Activated CD8-positive, alpha-beta memory T cell treated with anti-CD3 and anti-CD28 coated beads for 24 hours (primary cell): Measurements from ENCODE around the gene TRIM2.

Experiments used
- DNase-seq: peaks from one replicate; pipeline ENCODE4 v3.0.0-alpha.2; 2020

Gene TRIM2

DNA sequence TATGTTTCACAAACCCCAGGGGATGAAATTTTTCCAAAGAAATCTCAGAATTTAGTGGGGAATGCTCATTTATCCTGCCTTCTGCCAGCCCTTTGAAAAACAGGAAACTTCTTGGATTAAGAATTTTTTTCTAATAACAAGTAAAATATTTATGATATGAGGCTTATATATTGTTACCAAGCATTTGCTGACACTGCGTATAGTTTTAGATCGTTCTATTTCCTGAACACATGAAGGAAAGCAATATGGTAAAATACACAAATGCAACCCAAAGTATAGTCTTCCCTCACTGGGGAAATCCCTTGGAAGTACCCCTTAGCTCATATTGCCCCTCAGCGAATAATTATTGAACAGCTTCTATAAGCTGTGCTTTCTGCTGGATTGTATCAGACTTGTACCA, 85.9 kb downstream of the TRIM2 start:
- no peak for DNase-seq

DNA sequence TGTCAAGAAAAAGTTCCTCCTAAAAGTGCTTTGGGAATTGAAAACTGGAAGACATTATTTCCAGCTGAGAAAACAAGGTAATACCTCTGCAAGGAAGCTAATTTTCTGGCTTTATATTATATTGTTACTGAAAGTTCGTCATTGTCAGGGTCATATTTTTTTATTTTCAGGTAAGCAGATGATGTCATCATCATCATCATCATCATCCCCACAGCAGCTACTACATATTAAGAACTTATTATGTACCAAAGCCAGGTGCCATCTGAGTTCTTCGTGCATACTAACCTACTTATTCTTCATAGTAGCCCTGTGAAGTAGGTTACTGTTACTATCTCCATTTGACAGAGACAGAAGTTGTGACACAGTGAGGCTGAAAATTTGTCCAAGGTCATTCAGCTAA, 87.3 kb downstream of the TRIM2 start:
- DNase-seq, result no peak

DNA sequence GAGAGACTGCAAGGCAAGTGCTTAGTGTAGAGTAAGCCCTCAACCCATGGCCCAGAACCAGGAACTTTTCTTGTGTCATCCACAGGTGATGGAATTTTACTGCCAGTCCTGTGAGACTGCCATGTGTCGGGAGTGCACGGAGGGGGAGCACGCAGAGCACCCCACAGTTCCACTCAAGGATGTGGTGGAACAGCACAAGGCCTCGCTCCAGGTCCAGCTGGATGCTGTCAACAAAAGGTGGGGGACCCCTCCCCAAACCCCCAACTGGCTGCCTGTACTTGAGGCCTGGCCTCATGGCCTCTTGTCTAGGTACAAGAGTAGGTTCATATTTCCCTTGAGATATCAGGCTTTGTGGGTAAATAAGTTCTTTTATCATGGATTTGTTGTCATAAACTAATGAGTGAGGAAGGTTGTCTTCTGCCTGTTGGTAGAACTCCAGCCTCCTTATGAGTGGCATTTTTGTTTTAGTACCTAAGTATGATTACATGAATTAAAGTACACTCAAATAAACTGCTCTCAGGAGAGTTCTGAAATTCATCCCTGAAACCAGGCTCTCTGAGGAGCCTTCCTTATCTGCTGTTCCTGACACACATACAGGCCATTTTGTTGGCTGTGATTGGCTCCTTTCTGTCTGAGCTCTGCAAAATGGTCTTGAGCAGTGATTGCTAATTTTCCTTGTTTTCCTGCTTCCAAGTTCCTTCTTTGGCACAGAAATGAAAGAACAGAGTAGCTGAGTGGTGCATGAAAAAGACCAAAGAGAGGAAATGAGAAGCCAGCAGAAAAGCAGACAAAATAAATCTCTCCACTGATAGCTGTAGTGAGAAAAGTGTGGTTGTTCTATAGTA, 88.9 kb downstream of the TRIM2 start:
- no peak for DNase-seq

DNA sequence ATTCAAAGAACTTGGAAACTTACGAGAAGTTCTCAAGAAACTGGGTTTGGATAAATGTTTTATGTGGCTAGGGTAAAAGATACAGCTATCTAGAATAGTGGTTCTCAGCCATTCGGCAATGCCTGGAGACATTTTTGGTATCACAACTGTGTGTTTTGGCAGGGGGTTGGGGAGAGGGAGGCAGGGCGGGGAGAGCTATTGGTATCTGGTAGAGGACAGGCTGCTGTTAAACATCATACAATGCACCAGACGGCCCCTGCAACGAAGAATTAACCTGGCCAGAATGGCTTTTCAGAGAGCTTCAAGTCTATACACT, 89.5 kb downstream of the TRIM2 start:
- no peak for DNase-seq

DNA sequence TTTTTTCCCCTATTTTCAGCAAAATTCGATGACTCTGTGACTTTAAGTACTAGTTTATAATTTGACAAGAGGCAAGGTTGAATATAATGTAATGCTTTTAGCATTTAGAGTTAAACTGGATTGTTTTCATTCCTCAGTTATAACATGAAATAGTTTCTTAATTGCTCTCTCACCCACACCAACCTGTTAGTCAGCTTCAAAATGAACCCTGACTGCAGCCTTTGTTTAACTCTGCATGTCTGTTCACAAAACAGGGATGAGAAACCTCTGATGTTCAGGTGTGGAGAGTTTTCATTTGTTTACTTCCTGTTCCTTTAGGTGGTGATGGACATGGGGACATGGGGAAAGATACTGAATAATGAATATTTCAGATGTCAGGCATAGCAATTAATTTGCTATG, 90.4 kb downstream of the TRIM2 start:
- no peak for DNase-seq

DNA sequence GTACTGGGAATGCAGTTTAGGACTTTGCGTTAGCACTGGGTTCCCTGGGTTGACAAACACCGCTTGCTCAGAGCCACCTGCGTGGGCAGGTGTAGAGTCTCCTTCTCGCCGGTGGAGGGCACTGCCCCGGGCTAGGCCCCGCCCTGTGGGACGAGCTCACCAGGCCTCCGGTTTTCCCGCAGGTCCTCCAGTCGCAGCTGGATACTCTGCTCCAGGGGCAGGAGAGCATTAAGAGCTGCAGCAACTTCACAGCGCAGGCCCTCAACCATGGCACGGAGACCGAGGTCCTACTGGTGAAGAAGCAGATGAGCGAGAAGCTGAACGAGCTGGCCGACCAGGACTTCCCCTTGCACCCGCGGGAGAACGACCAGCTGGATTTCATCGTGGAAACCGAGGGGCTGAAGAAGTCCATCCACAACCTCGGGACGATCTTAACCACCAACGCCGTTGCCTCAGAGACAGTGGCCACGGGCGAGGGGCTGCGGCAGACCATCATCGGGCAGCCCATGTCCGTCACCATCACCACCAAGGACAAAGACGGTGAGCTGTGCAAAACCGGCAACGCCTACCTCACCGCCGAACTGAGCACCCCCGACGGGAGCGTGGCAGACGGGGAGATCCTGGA, 91.0 kb downstream of the TRIM2 start:
- no peak for DNase-seq

DNA sequence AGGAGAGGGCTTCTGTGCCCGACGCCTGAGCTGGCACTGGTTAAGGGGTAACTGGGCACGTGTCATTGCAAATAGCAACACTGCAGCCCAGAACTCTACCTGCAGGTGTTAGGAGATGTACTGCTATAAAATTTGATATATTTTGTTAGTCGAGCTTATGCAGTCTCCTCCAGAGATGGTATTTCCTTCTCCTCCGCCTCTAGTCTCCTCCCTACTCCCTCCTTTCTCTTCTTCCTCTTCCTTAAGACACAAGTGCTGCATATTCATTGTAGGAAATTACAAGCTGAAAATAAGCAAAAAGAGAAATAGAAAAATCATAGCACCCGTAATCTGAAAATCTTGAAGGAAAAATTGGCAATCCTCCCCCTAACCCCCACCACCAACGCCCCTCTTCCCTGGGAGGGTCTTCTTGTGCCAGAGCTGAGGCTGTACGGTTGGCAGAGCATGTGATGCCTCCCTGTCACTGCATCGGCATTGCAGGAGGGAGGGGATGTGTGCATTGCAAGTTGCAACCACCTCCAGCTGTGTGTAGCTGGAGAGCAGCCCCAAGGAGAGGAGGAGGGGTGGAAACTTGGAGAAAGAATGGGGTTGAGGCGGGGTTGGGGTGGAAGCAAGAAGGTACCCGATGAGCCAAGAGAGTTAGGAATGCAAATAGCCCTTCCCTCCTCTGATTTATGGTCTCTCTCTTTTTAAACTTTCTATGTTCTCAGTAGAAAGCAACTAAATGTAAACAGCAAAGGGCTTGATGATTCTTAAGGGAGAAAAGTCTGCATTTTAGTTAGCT, 92.0 kb downstream of the TRIM2 start:
- DNase-seq, result no peak

DNA sequence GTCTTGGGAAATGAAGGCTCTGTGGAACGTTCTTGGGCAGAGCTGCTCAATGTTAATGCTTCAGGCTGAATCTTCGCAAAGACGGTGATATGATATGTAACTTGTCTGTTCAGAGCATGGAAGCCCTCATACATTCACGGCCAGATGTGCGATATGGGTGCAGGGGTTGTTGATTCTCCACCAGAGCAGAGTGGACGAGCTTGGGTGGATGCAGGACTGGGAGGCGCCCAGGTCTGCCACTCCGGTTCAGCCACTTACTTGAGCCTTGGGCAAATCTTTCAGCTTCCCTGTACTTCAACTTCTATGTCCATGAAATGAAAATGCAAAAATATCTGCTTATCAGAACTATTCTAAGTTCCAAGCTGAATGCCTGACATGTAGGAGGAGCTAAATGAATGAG, 92.9 kb downstream of the TRIM2 start:
- DNase-seq, result no peak

DNA sequence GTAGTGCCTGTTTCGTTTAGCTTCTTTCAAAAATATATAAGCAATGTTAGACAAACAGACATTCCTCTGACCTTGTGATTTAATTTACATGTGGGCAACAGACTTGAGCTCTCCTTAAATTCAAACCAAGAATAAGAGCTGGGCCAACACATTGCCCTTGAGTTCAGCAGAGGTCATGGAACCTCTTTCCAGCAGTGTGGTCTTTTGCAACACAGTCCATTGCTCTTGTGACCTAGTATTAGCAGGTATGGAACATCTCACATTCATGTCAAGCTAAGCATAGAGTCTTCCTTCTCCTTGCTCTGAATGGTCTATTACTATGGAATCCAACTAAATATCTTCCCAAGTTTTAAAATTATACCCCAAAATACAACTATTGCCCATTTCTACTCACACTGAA, 106.5 kb downstream of the TRIM2 start:
- DNase-seq, result no peak

DNA sequence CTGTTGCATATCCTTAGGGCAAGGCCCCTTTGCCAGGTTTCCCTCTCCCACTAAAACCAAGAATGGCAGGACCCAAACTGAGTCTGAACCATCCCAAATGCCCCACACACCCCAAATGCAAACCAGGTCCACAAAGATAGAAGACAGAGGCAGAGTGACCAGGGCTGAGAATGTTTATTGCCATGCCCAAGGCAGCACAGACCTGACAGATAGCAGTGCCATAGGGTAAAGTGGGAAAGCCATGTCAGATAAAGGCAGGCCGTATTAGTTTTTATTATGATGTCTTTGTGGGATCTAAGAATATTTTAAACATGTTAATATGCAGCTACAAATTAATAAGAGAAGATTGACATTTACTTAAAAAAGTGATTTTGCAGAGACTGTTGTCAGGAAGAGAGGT, 110.7 kb downstream of the TRIM2 start:
- DNase-seq, result no peak

DNA sequence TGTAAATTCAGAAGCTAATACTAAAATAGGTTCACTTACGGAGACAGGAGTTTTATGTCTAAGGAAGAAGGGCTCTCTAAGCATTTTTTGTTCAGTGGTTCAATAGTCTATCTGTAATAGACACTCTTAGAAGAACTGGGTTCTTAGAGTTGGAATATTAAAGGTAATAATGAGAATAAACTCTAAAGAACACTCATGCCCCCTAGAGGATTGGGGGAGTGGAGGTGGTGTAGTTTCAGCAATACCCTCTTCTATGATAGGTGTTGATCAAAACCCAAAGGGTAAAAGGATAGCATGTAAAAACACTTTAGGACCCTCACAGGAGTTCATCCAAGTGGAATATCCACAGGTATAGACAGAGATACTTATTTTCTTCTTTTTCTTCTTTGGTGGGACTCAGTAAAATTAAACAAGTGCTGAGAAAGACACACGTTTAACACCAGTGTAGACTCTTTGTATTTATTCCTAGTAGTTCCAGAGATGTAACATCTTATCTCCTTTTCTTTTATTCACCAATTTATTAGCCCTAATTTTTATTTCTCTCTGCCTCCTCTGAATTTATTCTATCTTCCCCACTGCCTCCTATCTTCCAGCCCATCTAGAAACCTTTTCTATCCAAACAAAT, 114.6 kb downstream of the TRIM2 start:
- DNase-seq, result no peak

DNA sequence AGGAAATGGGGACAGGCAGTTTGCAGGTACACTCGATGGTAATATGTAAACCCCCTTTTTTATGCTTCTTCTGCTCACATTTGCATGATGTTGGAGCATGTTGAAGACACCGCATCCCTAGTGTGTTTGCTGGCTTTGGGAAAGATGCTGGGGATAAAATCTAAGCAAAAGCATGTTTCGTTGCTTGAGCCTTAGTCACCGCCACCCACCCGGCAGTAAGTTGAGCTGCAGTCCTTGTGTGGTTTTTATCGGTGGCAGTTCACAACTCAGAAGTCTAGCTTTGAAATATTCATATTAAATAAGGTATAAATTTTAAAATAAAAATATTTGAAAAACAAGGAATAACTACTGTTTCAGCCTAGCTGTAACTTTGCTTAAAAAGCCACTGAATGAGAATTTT, 118.5 kb downstream of the TRIM2 start:
- no peak for DNase-seq

DNA sequence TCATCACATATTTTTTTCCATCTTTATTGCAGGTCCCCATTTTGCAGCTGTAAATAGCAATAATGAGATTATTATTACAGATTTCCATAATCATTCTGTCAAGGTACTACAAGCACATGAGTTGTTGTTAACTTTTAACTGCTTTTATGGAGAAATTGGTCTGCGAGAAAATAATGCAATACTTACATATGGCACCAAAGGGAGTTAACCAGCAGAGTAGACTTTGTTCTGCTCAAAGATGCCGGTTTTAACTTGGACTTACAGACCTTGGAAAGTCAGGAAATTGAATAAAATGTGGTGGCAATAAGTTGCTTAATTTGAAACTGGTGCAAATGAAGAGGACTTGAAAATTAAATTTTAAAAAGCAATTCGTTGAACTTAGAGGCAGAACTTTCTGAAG, 119.8 kb downstream of the TRIM2 start:
- DNase-seq, result no peak

DNA sequence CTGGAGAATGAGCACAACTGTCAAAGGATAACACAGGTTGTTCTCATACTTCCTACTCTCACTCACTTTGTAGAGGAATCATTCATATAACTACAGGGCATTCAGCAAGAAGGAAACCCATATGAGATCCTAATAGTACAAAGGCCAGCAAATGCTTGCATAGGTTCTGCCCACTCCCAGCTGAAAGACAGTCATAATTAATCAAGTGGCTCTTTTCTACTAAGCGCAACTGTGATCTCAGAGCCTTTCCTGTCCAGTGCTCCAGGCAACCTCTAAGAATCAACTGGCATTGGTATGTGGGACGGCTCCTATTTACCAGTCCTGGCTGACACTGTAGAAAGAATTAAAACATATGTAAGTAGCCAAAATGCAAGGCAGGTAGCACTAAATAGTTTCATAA, 121.3 kb downstream of the TRIM2 start:
- DNase-seq, result no peak

DNA sequence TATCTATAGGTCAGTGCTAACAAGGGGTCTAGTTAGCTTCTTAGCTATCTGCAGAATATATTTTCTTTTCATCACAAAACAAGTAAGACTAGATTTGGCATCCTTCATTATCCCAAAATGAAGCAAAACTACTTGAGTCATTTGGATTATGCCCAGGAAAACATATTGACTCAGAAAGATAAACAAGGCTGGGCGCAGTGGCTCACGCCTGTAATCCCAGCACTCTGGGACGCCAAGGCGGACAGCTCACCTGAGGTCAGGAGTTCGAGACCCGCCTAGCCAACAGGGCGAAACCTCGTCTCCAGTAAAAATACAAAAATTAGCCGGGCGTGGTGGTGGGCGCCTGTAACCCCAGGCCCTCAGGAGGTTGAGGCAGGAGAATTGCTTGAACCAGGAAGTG, 122.3 kb downstream of the TRIM2 start:
- DNase-seq, result no peak

DNA sequence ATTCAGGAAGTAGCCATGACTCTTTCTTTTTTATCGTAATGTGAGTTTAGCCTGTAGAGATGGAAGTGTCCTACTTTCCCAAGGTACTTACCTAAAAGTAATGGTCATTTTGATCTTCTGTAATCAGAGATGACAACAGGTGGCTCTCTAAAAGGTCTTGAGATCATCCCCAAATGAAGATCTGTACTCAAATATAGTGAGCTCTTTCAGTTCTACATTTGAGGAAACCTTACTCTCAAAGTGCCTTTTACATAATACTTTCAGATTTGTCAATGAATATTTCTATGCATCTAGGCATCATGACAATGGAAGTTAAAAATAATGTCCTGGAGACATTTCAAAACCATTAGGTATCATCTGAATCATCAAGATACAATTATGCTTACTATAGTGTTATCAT, 123.0 kb downstream of the TRIM2 start:
- no peak for DNase-seq

DNA sequence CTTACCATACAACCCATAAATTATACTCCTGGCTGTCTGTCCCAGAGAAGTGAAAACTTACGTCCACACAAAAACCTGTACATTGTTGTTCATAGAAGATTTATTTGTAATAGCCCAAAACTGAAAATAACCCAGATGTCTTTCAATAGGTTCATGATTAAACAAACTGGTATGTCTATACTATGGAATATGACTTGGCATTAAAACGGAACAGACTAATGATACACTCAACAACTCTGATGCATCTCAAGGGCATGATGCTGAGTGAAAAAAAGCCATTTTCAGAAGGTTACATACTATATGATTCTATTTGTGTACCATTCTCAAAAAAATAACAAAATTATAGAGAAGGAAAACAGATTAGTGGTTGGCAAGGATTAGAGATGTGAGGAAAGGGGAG, 128.7 kb downstream of the TRIM2 start:
- DNase-seq, result no peak

DNA sequence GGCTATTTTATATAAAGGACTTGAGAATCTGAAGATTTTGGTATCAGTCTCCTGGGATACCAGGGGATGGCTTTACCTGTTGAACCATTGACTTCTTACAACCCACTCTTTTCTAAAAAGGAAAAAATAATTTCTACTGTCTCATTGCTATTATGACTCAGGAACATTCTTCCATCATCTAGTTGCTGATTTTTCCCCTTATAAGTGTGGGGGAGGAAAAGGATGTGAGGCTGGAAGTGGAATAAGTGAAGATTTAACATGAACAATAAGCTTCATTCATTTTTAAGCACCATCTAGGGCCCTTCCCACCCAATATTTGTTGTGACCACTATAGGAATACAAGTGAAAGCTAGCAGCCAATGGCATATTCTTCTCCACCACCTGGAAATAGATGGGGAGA, 129.6 kb downstream of the TRIM2 start:
- DNase-seq, result no peak

DNA sequence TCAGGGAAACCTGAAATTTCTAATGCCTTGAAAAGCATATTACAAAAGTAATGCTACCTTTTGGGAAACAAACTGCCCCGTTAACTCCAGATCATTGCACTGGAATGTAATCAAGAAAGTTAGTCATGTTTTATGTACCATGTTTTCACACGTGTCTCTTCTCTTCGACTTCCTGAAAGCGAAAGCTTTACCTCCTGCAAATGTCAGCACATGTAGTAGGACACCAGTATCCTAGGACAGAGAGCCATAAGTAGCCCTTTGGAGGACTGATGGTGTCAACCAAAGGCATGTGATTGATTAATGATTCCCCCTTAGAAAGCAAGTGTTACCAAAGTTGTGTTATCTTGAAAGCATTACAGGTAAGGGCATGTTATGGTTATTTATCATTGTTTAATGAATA, 131.4 kb downstream of the TRIM2 start:
- no peak for DNase-seq

DNA sequence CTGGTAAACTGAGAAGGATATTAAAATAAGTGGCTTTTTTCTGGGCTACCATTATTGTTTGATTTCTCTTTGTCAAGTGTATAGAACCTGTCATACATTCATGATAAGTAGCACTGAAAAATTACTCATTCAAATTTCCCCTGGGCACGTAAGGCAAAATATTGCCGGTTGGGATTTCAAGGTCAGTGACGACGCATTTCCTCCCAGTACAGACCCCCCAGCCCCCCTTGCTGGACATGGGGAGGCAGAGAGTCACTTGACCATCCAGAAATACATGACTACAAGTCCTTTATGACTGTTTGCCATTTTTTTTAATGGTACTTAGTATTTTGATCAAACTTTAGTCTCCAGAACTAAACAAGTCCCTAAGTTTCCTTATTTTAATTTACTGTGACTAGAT, 133.4 kb downstream of the TRIM2 start:
- no peak for DNase-seq

DNA sequence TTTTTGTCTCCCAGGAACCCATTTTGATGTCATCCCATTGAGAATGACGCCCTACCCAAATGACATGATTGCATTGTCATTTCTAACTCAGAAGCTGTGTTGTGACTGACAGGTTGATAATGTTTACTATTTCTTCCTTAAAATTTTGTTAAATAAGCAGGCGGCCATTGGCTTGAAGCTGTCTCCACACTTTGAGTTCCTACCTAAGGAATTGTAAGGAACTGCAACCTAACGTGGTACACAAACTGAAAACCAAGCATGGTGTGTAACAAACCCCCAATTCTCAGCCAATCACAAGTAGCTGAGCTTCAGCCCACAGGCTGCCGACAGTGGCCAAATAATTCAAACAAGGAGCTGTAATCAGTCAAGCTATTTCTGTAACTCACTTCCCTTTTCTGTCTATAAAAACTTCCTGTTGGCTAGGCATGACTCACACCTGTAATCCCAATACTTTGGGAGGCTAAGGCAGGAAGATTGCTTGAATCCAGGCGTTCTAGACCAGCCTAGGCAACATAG, 137.4 kb downstream of the TRIM2 start:
- no peak for DNase-seq

DNA sequence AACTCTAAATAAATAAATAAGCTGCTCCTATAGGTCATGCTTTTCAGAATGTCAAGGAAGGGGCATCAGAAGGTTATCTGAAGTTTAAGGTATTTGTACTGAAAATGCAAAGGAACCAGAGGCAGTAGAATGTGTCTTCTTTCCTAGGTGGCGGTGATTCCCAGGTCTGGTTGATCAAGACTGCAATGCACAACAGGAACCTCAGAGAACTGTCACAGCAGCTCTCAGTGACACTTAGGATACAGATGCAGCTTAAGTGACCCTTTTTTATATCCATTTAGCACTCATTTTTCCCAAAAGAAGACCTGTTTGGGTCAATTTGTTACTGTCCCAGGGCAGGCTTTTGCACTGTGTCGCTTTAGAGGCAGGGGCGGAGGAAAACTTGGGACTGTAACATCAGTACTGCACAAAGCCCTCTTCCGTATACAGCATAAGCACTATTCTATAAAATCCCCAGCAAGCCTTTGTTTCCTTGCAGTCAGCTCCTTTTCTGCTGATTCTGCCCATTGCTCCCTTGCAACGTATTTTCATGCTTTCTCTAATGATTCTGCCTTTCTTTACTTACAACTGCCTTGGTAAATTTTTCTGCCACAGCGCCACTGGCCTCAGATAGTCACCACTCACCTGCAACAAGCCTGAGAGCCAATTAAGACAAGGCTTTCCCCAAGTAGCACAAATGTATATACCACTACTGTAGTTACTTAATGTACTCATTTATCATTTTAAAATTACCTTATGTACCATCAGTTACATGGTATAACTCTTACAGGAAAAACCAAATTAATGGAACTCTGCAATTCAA, 138.7 kb downstream of the TRIM2 start:
- DNase-seq, result no peak
